Spleen (tissue), 13 donors: ENCODE measurements around the gene PNMA8C. TPM values are rescaled to one million over a fixed set of nuclear protein-coding genes. Genes with fewer than 3 reads are reported as not detected.
A peak's percentile ranks its signal among the peaks of the same experiment; 100 is the strongest.

Experiments used
- DNase-seq: peaks from one replicate; pipeline ENCODE4 v3.0.0-alpha.2; 2020
- H3K27ac ChIP-seq, 8 donors: fragments of 200-600 bp; sonication (generic) in 7 of 8; 1 replicate in 4 of 8; 2 replicates in 4 of 8; pipeline versions ENCODE4 v1.5.0 to v1.8.0; 2016 to 2021; ENCODE audit warnings: inconsistent platforms in 4 of 8, mild to moderate bottlenecking in 4 of 8, moderate library complexity in 1 of 8
- H3K27me3 ChIP-seq, 7 donors: fragments of 200-600 bp; sonication (generic) in 6 of 7; replicated peaks in 1 of 7; 1 replicate in 4 of 7; 2 replicates in 3 of 7; pipeline versions ENCODE4 v1.5.0 to v1.8.0; 2016 to 2021; ENCODE audit warnings: inconsistent platforms in 3 of 7, mild to moderate bottlenecking in 1 of 7
- H3K36me3 ChIP-seq, 6 donors: fragments of 200-600 bp; sonication (generic) in 5 of 6; 1 replicate in 4 of 6; 2 replicates in 2 of 6; pipeline versions ENCODE4 v1.5.0 to v1.8.0; 2016 to 2021; ENCODE audit warnings: inconsistent platforms in 2 of 6
- H3K4me1 ChIP-seq, 6 donors: fragments of 200-600 bp; sonication (generic) in 5 of 6; 1 replicate in 3 of 6; 2 replicates in 3 of 6; pipeline versions ENCODE4 v1.5.0 to v1.8.0; 2016 to 2021; ENCODE audit warnings: inconsistent platforms in 3 of 6
- H3K4me3 ChIP-seq, 8 donors: fragments of 200-600 bp; sonication (generic) in 7 of 8; 1 replicate in 4 of 8; 2 replicates in 4 of 8; pipeline versions ENCODE4 v1.5.0 to v1.8.0; 2016 to 2021; ENCODE audit warnings: inconsistent platforms in 4 of 8, mild to moderate bottlenecking in 4 of 8, moderate library complexity in 2 of 8
- H3K9me3 ChIP-seq, 8 donors: fragments of 200-600 bp; sonication (generic) in 7 of 8; 1 replicate in 4 of 8; 2 replicates in 4 of 8; pipeline versions ENCODE4 v1.5.0 to v1.8.0; 2016 to 2021; ENCODE audit warnings: inconsistent platforms in 4 of 8
- CTCF ChIP-seq, 11 experiments: fragments of 200-600 bp in 7 of 11; fragments of 450-650 bp in 4 of 11; sonication (generic) in 4 of 11; IDR thresholded peaks in 8 of 11; conservative IDR thresholded peaks in 3 of 11; 1 replicate in 7 of 11; 2 replicates in 4 of 11; pipeline versions ENCODE4 v1.4.0 to v1.8.0; 2016 to 2021; ENCODE audit warnings: antibody characterized with exemption in 11 of 11, inconsistent platforms in 4 of 11, mild to moderate bottlenecking in 1 of 11
- POLR2A ChIP-seq, 3 donors: fragments of 450-650 bp; IDR thresholded peaks; one replicate each; pipeline ENCODE4 v1.5.1; 2017; ENCODE audit warnings: antibody characterized with exemption in 3 of 3, mild to moderate bottlenecking in 1 of 3
- POLR2AphosphoS5 ChIP-seq, 3 donors: sonication (generic); formaldehyde crosslinking; IDR thresholded peaks; one replicate each; pipeline ENCODE4 v1.5.1; 2017; ENCODE audit warnings: antibody characterized with exemption in 3 of 3
- WGBS, 5 donors: extraction: QIAGEN DNeasy Blood & Tissue Kit in 3 of 5; methylation state at CpG; one replicate each; pipeline versions ENCODE4 v1.1.5 to v1.1.7; 2013 to 2018; 5-methylcytosine and 5-hydroxymethylcytosine counted together
- intact Hi-C: fragments of 100-400 bp; cut with DNase I; formaldehyde crosslinking; loops from one replicate; pipeline ENCODE4 v1.15.0; 2023; ENCODE audit warnings: low total_unique reads
- long read RNA-seq, 2 donors: transcript quantifications; one replicate each; lab custom pipeline, GENCODE V29; 2026
- polyA plus RNA-seq, 3 donors: library from polyadenylated mRNA; stranded (reverse); fragments of 200-250 nt; gene quantifications; one replicate each; pipeline ENCODE4 v1.2.1, GENCODE V29; 2013
- total RNA-seq, 7 donors: library from RNA; depleted of rRNA in 3 of 7; stranded (reverse); fragments of >200 nt in 3 of 7; fragmentation: NEBNext Ultra II Directional in 4 of 7; extraction: Animal tissue kit (Norgen Biotek cat#: 25700) in 4 of 7; gene quantifications; one replicate each; pipeline versions ENCODE4 v1.1.0 to v1.2.1, GENCODE V29; 2016 to 2021
- donor health status: healthy with polysubstance abuse.
- donor health status: DM: no; HTN: no; CAD: no; lungs with moderate emphysema.
- donor health status: DM: no; HTN: no; CAD: no.
- donor health status: Bipolar disorder and iron deficiency.
- donor health status: healthy.
- donor health status: DM: no; HTN: no; CAD: no.
- donor health status: DM: yes; HTN: yes; CAD: no.

The PNMA8C gene
- total RNA-seq (not detected), polyA plus RNA-seq (under 1 TPM in 1 of 3 donors, not detected in 2; 0.03 TPM)
- long read RNA-seq, donor 1: 0 reads
- long read RNA-seq, donor 2: 0 reads

GRCh38 chr19:46428239-46429135 lies at the start of gene PNMA8C:
Gene PNMA8C, minus strand, starts transcription at chr19:46428936. Its CDS starts 577 bp downstream, at chr19:46428359.
- H3K9me3 ChIP-seq: no peaks in the 10 kb centered on the region
- H3K27ac ChIP-seq: no peak within 1 kb of the TSS
- DNase-seq: peak; percentile 89

GRCh38 chr19:46475986-46476385 lies 47.2 kb upstream of the PNMA8C start:
- TF ChIP-seq POLR2A (IDR thresholded peaks at IDR 0.05) (no peak), CTCF (IDR thresholded peaks at IDR 0.05 in 8 of 11, conservative IDR thresholded peaks at IDR 0.05 in 3 of 11) (no peak), POLR2AphosphoS5 (IDR thresholded peaks at IDR 0.05) (no peak)
- intact Hi-C loops: no loop called here
- peaks cover 0 to 10% (median 4%) of the 10 kb centered on the region in 6 donors for H3K4me1 ChIP-seq
- H3K9me3 ChIP-seq: no peaks in the 10 kb centered on the region
- no peak overlapping the region for H3K4me3 ChIP-seq
- peaks cover 0 to 99% (median 11%) of the 10 kb centered on the region in 7 donors for H3K27me3 ChIP-seq
- 80 to 87% (median 83%) methylated on average over 2 of the region's 2 CpGs for whole genome bisulfite sequencing, 5 donors
- no peaks in the 10 kb centered on the region for H3K36me3 ChIP-seq
- no peak for DNase-seq
- H3K27ac ChIP-seq: no peak overlapping the region

More at GRCh38 chr19:46428239-46429135, at the start of gene PNMA8C:
- peak within 1 kb of the TSS in 4 of 8 donors; percentile 9 to 52 (median 21) for H3K4me3 ChIP-seq
- H3K4me1 ChIP-seq: peaks cover 4 to 32% (median 18%) of the 10 kb centered on the region in 6 donors
- TF ChIP-seq CTCF (IDR thresholded peaks at IDR 0.05 in 8 of 11, conservative IDR thresholded peaks at IDR 0.05 in 3 of 11): no peak
- peak; percentile 38 to 76 (median 64) for TF ChIP-seq POLR2AphosphoS5 (IDR thresholded peaks at IDR 0.05)
- 18 to 43% (median 26%) methylated on average over 32 to 52 of the region's 52 CpGs for WGBS, 5 donors
- H3K36me3 ChIP-seq: no peaks in the 10 kb centered on the region
- H3K27me3 ChIP-seq: peaks cover 0 to 95% (median 31%) of the 10 kb centered on the region in 7 donors
- intact Hi-C loops: no loop called here

GRCh38 chr19:46474211-46474610 lies 45.5 kb upstream of the PNMA8C start:
- no peak for DNase-seq
- H3K27me3 ChIP-seq: peaks cover 0 to 99% (median 11%) of the 10 kb centered on the region in 7 donors
- no peak overlapping the region for H3K4me3 ChIP-seq
- no peaks in the 10 kb centered on the region for H3K36me3 ChIP-seq
- peaks cover 0 to 13% (median 5%) of the 10 kb centered on the region in 6 donors for H3K4me1 ChIP-seq
- TF ChIP-seq CTCF (IDR thresholded peaks at IDR 0.05 in 8 of 11, conservative IDR thresholded peaks at IDR 0.05 in 3 of 11) (no peak), POLR2AphosphoS5 (IDR thresholded peaks at IDR 0.05) (no peak), POLR2A (IDR thresholded peaks at IDR 0.05) (no peak)
- 85 to 91% (median 89%) methylated on average over 8 of the region's 8 CpGs for WGBS, 5 donors
- no peak overlapping the region for H3K27ac ChIP-seq
- intact Hi-C loops: no loop called here
- no peaks in the 10 kb centered on the region for H3K9me3 ChIP-seq

- H3K27me3 ChIP-seq: peaks cover 0 to 82% (median 11%) of the 10 kb centered on the region in 7 donors
- H3K4me1 ChIP-seq: peaks cover 0 to 13% (median 5%) of the 10 kb centered on the region in 6 donors
- intact Hi-C loops: no loop called here
- H3K27ac ChIP-seq: no peak overlapping the region
- 75 to 84% (median 84%) methylated on average over 4 of the region's 4 CpGs for whole genome bisulfite sequencing, 5 donors
- H3K4me3 ChIP-seq: no peak overlapping the region
- no peak for DNase-seq
- H3K9me3 ChIP-seq: no peaks in the 10 kb centered on the region
- no peak for TF ChIP-seq CTCF (IDR thresholded peaks at IDR 0.05 in 8 of 11, conservative IDR thresholded peaks at IDR 0.05 in 3 of 11)
- H3K36me3 ChIP-seq: no peaks in the 10 kb centered on the region
These were observed 43.9 kb upstream of the PNMA8C start for GRCh38 chr19:46472592-46472991.
